ENCODE results near the gene MRPL42. TPM values are rescaled to one million over a fixed set of nuclear protein-coding genes. Genes with fewer than 3 reads are reported as not detected.
"Not testable (repeated sequence)": the region's sequence is repeated elsewhere in the genome, so short reads cannot be mapped to it uniquely, and the experiment has no call there.

Gene MRPL42
- total and polyA plus RNA-seq, 9 donors: 22.4 to 72.7 (median 44.9) TPM

DNA sequence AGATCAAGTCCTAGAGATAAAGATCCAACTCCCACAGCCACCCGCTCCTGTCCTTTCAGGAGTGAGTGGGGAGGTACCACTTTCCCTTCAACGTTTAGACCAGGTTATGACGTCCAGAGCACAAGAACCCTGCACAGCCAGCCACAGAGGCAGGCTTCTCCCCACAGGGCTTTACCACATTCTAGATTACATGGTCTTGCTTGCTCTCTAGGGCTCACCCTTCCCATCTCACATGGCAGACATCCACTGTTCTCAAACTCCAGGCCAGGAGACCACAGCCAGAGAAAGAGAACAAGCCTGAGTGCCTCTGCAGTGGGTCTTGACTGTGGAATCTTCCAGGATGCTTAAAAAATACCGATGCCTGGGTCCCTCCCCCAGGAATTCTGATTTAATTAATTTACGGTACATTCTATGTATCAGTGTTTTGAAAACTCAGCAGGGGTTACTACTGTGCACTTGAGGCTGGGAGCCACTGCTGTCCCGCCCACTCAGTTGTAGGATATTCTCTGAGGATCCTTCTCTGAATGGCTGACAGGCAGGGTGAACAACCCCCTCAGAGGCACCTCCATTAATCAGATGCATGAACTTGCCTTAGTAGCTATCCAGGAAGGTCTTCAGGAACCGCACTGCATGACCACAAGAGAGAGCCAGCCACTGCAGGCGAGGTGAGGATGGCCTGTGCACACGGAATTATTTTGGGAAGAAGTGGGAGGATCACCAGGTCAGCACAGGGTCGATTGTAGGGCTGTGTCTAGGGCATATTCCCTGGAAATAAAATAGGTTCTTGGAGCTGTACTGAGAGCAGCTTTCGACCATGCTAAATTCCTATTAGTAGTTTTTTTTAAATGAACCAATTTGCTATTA is 83.7 kb downstream of the MRPL42 start:
- TF ChIP-seq POLR2A (IDR thresholded peaks at IDR 0.05) (no peak), EP300 (IDR thresholded peaks at IDR 0.05) (no peak), CTCF (IDR thresholded peaks at IDR 0.05) (no peak)
- Histone ChIP-seq H3K27ac (no peak overlapping the region), H3K36me3 (no peaks in the 10 kb centered on the region), H3K4me3 (no peak overlapping the region), H3K27me3 (no peaks in the 10 kb centered on the region), H3K9me3 (no peaks in the 10 kb centered on the region), H3K4me1 (ENCODE audit: insufficient read depth) (no peaks in the 10 kb centered on the region)
- WGBS, 3 donors: 59 to 67% (median 67%) methylated on average over 11 of the region's 11 CpGs
- intact Hi-C loops (cut with DNase I): no loop called here
- DNase-seq: no peak

DNA sequence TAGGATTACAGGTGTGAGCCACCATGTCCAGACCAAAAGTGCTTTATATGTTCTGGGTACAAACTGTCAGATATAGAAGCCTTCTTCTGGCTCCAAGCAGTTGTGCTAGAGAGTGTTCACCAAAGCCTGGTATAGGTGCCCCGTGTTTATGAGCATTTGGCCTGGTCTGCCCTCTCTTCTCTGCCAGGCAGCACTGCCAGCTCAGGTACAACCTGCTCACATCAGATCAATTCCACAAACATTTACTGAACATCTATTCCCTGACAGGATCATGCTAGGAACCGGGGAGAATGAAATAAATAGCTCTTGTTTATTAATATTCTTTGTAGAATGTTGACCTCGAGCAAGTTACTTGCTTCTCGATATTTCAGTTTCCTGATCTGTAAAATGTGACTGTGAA is 85.1 kb downstream of the MRPL42 start:
- H3K4me3 ChIP-seq: no peak overlapping the region
- DNase-seq: no peak
- H3K27ac ChIP-seq: no peak overlapping the region
- no peaks in the 10 kb centered on the region for H3K4me1 ChIP-seq (ENCODE audit: insufficient read depth)
- H3K36me3 ChIP-seq: no peaks in the 10 kb centered on the region
- TF ChIP-seq CTCF (IDR thresholded peaks at IDR 0.05): no peak
- no peak for TF ChIP-seq EP300 (IDR thresholded peaks at IDR 0.05)
- TF ChIP-seq POLR2A (IDR thresholded peaks at IDR 0.05): no peak
- H3K9me3 ChIP-seq: no peaks in the 10 kb centered on the region
- 75 to 81% (median 79%) methylated on average over 4 of the region's 4 CpGs for WGBS, 3 donors
- intact Hi-C loops (cut with DNase I): no loop called here
- H3K27me3 ChIP-seq: no peaks in the 10 kb centered on the region

- H3K36me3 ChIP-seq; H3K9me3 ChIP-seq; H3K27ac ChIP-seq; H3K4me1 ChIP-seq (ENCODE audit: insufficient read depth); H3K27me3 ChIP-seq; intact Hi-C loops (cut with DNase I); H3K4me3 ChIP-seq; DNase-seq: not testable (repeated sequence)
These were observed 90.6 kb downstream of the MRPL42 start for GRCh38 chr12:93557879-93558278.

- DNase-seq; H3K4me1 ChIP-seq (ENCODE audit: insufficient read depth); H3K36me3 ChIP-seq; H3K27ac ChIP-seq; H3K4me3 ChIP-seq; intact Hi-C loops (cut with DNase I); H3K9me3 ChIP-seq; H3K27me3 ChIP-seq: not testable (repeated sequence)
- WGBS, 3 donors: 92 to 100% (median 93%) methylated on average over 1 of the region's 1 CpG
These were observed 91.4 kb downstream of the MRPL42 start for GRCh38 chr12:93558685-93559084.

- DNase-seq: no peak
- H3K4me1 ChIP-seq (ENCODE audit: insufficient read depth): no peaks in the 10 kb centered on the region
- WGBS, 3 donors: 49 to 65% (median 61%) methylated on average over 6 of the region's 6 CpGs
- TF ChIP-seq POLR2A (IDR thresholded peaks at IDR 0.05) (no peak), CTCF (IDR thresholded peaks at IDR 0.05) (no peak), EP300 (IDR thresholded peaks at IDR 0.05) (no peak)
- H3K36me3 ChIP-seq: no peaks in the 10 kb centered on the region
- intact Hi-C loops (cut with DNase I): no loop called here
- no peak overlapping the region for H3K4me3 ChIP-seq
- H3K27me3 ChIP-seq: no peaks in the 10 kb centered on the region
- H3K27ac ChIP-seq: no peak overlapping the region
- no peaks in the 10 kb centered on the region for H3K9me3 ChIP-seq
These were observed 96.7 kb downstream of the MRPL42 start for GRCh38 chr12:93563807-93564538.
